GM23248 (cell line): ENCODE measurements around the gene TMX2.

Source experiments
- EZH2 ChIP-seq: fragments of 200-600 bp; sonication (generic); IDR thresholded peaks from 2 replicates; pipeline ENCODE4 v1.6.1; 2018; ENCODE audit warnings: antibody characterized with exemption, mild to moderate bottlenecking; ENCODE audit not compliant: insufficient read depth, poor library complexity, severe bottlenecking
- EZH2phosphoT487 ChIP-seq: fragments of 200-600 bp; sonication (generic); IDR thresholded peaks from 2 replicates; pipeline ENCODE4 v1.6.1; 2018; ENCODE audit warnings: antibody characterized with exemption, moderate library complexity, mild to moderate bottlenecking, low read depth; ENCODE audit not compliant: insufficient read depth

DNA sequence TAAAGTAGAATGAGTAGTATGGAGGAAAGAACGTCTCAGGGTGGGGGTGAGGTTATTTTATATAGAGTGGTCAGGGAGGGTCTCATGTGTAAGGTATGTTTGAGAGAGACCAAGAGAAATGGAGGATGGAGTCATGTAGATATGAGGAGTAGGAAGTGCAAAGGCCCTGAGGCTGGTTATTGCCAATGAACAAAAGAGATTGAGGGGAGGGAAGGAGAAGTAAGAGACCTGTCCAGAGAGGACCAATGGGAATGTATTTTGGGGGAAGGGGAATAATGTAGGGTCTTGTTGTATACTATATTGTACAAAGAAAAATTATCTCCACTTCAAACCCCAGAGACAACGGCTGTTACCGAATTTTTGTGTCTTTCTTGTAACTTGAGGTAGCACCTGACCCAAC is 59.0 kb downstream of the TMX2 start:
- TF ChIP-seq EZH2: no peak
- TF ChIP-seq EZH2phosphoT487: no peak
